ENCODE data around the gene AKR1C1.
"Not testable (repeated sequence)": the region's sequence is repeated elsewhere in the genome, so short reads cannot be mapped to it uniquely, and the experiment has no call there.

AKR1C1 gene

DNA sequence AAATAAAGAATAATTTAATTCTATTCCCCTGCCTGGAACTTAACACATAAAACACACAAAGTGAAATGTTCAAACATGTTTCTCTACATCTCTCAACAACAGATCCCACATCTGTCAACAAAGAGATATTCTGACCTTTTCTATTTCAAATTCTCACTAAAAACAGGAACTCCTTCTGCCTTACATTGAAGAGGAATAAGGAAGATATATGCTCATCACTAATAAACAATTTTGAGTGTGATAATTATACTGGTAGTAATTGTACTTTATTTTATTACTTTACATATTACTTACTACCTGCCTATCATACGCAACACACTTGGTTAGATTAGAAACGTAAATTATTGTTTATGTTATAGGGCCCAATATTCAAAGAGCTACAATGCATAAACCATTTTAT lies 27.0 kb downstream of the AKR1C1 start:
- Histone ChIP-seq H2BK15ac (ENCODE audit: low read length) (no peak overlapping the region), H3K4me3 (ENCODE audit: low read length in 2 of 2) (no peak overlapping the region), H2BK12ac (ENCODE audit: low read length) (no peak overlapping the region), H3K27me3 (ENCODE audit: control insufficient read depth in 3 of 3, insufficient read depth in 3 of 3, low read depth in 1 of 3, low read length in 3 of 3) (no peaks in the 10 kb centered on the region), H3K9ac (ENCODE audit: low read depth, low read length, poor library complexity) (no peak overlapping the region), H2BK5ac (ENCODE audit: low read length) (no peak overlapping the region), H3K23ac (ENCODE audit: low read depth, low read length, poor library complexity) (no peak overlapping the region), H2AK5ac (ENCODE audit: low read depth, low read length) (no peak overlapping the region), H3K36me3 (replicated peaks in 1 of 2; ENCODE audit: control insufficient read depth in 2 of 2, insufficient read depth in 2 of 2, low read length in 2 of 2) (no peaks in the 10 kb centered on the region), H3K9me3 (replicated peaks in 1 of 2; ENCODE audit: control insufficient read depth in 2 of 2, insufficient read depth in 1 of 2, low read depth in 1 of 2, low read length in 2 of 2) (no peaks in the 10 kb centered on the region), H3K4me1 (ENCODE audit: control insufficient read depth in 2 of 2, insufficient read depth in 1 of 2, low read depth in 1 of 2, low read length in 2 of 2) (no peaks in the 10 kb centered on the region), H3K18ac (ENCODE audit: low read length) (no peak overlapping the region), H3K27ac (replicated peaks; ENCODE audit: low read length) (no peak overlapping the region), H4K91ac (ENCODE audit: low read depth, low read length, poor library complexity) (no peak overlapping the region), H2BK120ac (ENCODE audit: low read depth, low read length) (no peak overlapping the region), H3K4me2 (ENCODE audit: insufficient read depth, low read length, poor library complexity, severe bottlenecking) (no peak overlapping the region), H3K4ac (ENCODE audit: low read length) (no peak overlapping the region), H3K79me1 (ENCODE audit: low read depth, low read length) (no peaks in the 10 kb centered on the region), H4K8ac (ENCODE audit: low read depth, low read length) (no peak overlapping the region), H2AFZ (ENCODE audit: low read length) (no peak overlapping the region), H3K14ac (ENCODE audit: low read length) (no peak overlapping the region)
- no CpG with 5 or more reads among the region's 2 CpGs for WGBS, 2 donors (ENCODE audit: extremely low coverage in 2 of 2, insufficient read length in 2 of 2, insufficient replicate concordance in 1 of 2)
- DNase-seq (ENCODE audit: low spot score), result no peak

DNA sequence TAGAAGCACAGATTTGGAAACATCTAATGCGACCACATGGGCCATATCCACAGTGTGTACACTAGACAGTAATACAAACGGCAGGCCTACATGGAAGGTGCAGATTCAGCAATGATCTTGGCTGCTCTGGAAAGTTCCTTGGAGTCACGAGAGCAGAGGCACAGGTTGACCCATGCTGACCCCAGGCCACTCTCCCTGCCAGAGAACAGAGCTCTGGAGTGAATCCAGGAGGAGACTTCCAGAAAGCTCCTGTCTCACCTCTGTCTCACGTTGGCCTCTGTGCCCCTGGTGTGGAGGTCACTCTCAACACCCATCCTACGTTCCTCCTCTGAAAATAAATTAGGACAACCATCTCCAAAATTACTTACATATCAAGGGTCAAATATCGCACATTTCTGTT lies 28.2 kb downstream of the AKR1C1 start:
- WGBS, 2 donors (ENCODE audit: extremely low coverage in 2 of 2, insufficient read length in 2 of 2, insufficient replicate concordance in 1 of 2), result no CpG with 5 or more reads among the region's 6 CpGs
- not testable (repeated sequence) for H3K18ac ChIP-seq (ENCODE audit: low read length); H3K4me3 ChIP-seq (ENCODE audit: low read length in 2 of 2); H2AFZ ChIP-seq (ENCODE audit: low read length); H3K9ac ChIP-seq (ENCODE audit: low read depth, low read length, poor library complexity); H3K36me3 ChIP-seq (replicated peaks in 1 of 2; ENCODE audit: control insufficient read depth in 2 of 2, insufficient read depth in 2 of 2, low read length in 2 of 2); H3K4ac ChIP-seq (ENCODE audit: low read length); H2AK5ac ChIP-seq (ENCODE audit: low read depth, low read length); H4K91ac ChIP-seq (ENCODE audit: low read depth, low read length, poor library complexity); H3K23ac ChIP-seq (ENCODE audit: low read depth, low read length, poor library complexity); H2BK5ac ChIP-seq (ENCODE audit: low read length); H3K27ac ChIP-seq (replicated peaks; ENCODE audit: low read length); H4K8ac ChIP-seq (ENCODE audit: low read depth, low read length); H3K79me1 ChIP-seq (ENCODE audit: low read depth, low read length); H3K27me3 ChIP-seq (ENCODE audit: control insufficient read depth in 3 of 3, insufficient read depth in 3 of 3, low read depth in 1 of 3, low read length in 3 of 3); DNase-seq (ENCODE audit: low spot score); H2BK120ac ChIP-seq (ENCODE audit: low read depth, low read length); H2BK15ac ChIP-seq (ENCODE audit: low read length); H3K9me3 ChIP-seq (replicated peaks in 1 of 2; ENCODE audit: control insufficient read depth in 2 of 2, insufficient read depth in 1 of 2, low read depth in 1 of 2, low read length in 2 of 2); H3K4me2 ChIP-seq (ENCODE audit: insufficient read depth, low read length, poor library complexity, severe bottlenecking); H2BK12ac ChIP-seq (ENCODE audit: low read length); H3K14ac ChIP-seq (ENCODE audit: low read length); H3K4me1 ChIP-seq (ENCODE audit: control insufficient read depth in 2 of 2, insufficient read depth in 1 of 2, low read depth in 1 of 2, low read length in 2 of 2)

DNA sequence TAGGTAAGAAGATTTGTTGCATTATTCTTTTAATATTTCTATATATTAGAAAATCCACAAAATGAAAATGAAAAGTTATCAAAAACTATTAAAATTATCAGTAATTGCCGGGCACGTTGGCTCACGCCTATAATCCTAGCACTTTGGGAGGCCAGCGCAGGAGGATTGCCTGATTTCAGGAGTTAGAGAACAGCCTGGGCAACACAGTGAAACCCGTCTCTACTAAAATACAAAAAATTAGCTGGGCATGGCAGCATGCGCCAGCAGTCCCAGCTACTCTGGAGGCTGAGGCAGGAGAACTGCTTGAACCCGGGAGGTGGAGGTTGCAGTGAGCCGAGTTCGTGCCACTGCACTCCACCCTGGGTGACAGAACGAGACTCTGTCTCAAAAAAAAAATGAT lies 29.3 kb downstream of the AKR1C1 start:
- not testable (repeated sequence) for H2BK120ac ChIP-seq (ENCODE audit: low read depth, low read length); H3K4me3 ChIP-seq (ENCODE audit: low read length in 2 of 2); H3K14ac ChIP-seq (ENCODE audit: low read length); H2AFZ ChIP-seq (ENCODE audit: low read length); H3K36me3 ChIP-seq (replicated peaks in 1 of 2; ENCODE audit: control insufficient read depth in 2 of 2, insufficient read depth in 2 of 2, low read length in 2 of 2); H3K23ac ChIP-seq (ENCODE audit: low read depth, low read length, poor library complexity); H3K4me2 ChIP-seq (ENCODE audit: insufficient read depth, low read length, poor library complexity, severe bottlenecking); H2BK12ac ChIP-seq (ENCODE audit: low read length); H3K18ac ChIP-seq (ENCODE audit: low read length); H4K8ac ChIP-seq (ENCODE audit: low read depth, low read length); H3K27ac ChIP-seq (replicated peaks; ENCODE audit: low read length); DNase-seq (ENCODE audit: low spot score); H2AK5ac ChIP-seq (ENCODE audit: low read depth, low read length); H3K9ac ChIP-seq (ENCODE audit: low read depth, low read length, poor library complexity); H3K27me3 ChIP-seq (ENCODE audit: control insufficient read depth in 3 of 3, insufficient read depth in 3 of 3, low read depth in 1 of 3, low read length in 3 of 3); H2BK15ac ChIP-seq (ENCODE audit: low read length); H3K79me1 ChIP-seq (ENCODE audit: low read depth, low read length); H3K4ac ChIP-seq (ENCODE audit: low read length); H4K91ac ChIP-seq (ENCODE audit: low read depth, low read length, poor library complexity); H3K9me3 ChIP-seq (replicated peaks in 1 of 2; ENCODE audit: control insufficient read depth in 2 of 2, insufficient read depth in 1 of 2, low read depth in 1 of 2, low read length in 2 of 2); H2BK5ac ChIP-seq (ENCODE audit: low read length); H3K4me1 ChIP-seq (ENCODE audit: control insufficient read depth in 2 of 2, insufficient read depth in 1 of 2, low read depth in 1 of 2, low read length in 2 of 2)
- WGBS, 2 donors (ENCODE audit: extremely low coverage in 2 of 2, insufficient read length in 2 of 2, insufficient replicate concordance in 1 of 2), result no CpG with 5 or more reads among the region's 10 CpGs

DNA sequence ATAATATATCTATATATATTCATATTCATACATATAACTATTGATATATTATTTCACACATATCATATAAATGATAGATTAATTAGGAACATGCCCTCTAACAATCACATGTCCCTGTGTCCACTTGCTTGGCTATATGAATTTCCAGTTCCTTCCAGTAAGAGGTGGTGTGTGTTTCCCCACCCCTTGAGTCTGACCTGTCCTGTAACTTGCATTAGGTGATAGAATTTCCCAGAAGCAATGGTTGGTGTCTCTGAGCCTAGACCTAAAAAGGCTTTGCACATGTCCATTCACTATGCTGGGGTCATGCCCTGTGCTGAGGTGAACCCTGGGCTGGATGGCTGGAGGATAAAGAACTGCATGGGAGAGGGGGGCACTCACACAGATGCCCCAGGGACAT lies 31.0 kb downstream of the AKR1C1 start:
- not testable (repeated sequence) for H3K36me3 ChIP-seq (replicated peaks in 1 of 2; ENCODE audit: control insufficient read depth in 2 of 2, insufficient read depth in 2 of 2, low read length in 2 of 2); H2AFZ ChIP-seq (ENCODE audit: low read length); H3K27me3 ChIP-seq (ENCODE audit: control insufficient read depth in 3 of 3, insufficient read depth in 3 of 3, low read depth in 1 of 3, low read length in 3 of 3); H3K79me1 ChIP-seq (ENCODE audit: low read depth, low read length); H3K4me2 ChIP-seq (ENCODE audit: insufficient read depth, low read length, poor library complexity, severe bottlenecking); H2BK12ac ChIP-seq (ENCODE audit: low read length); H3K4me3 ChIP-seq (ENCODE audit: low read length in 2 of 2); H3K23ac ChIP-seq (ENCODE audit: low read depth, low read length, poor library complexity); H3K27ac ChIP-seq (replicated peaks; ENCODE audit: low read length); H2BK15ac ChIP-seq (ENCODE audit: low read length); H2BK120ac ChIP-seq (ENCODE audit: low read depth, low read length); H2AK5ac ChIP-seq (ENCODE audit: low read depth, low read length); H3K4me1 ChIP-seq (ENCODE audit: control insufficient read depth in 2 of 2, insufficient read depth in 1 of 2, low read depth in 1 of 2, low read length in 2 of 2); H3K18ac ChIP-seq (ENCODE audit: low read length); H3K14ac ChIP-seq (ENCODE audit: low read length); H3K9ac ChIP-seq (ENCODE audit: low read depth, low read length, poor library complexity); DNase-seq (ENCODE audit: low spot score); H3K9me3 ChIP-seq (replicated peaks in 1 of 2; ENCODE audit: control insufficient read depth in 2 of 2, insufficient read depth in 1 of 2, low read depth in 1 of 2, low read length in 2 of 2); H4K8ac ChIP-seq (ENCODE audit: low read depth, low read length); H4K91ac ChIP-seq (ENCODE audit: low read depth, low read length, poor library complexity); H3K4ac ChIP-seq (ENCODE audit: low read length); H2BK5ac ChIP-seq (ENCODE audit: low read length)

Data from neuronal stem cell (in vitro differentiated cells).